ENCODE data around the gene ALDOB.

The ALDOB gene

GRCh38 chr9:101427358-101427757, 8.2 kb downstream of the ALDOB start:
- peaks cover 15% of the 10 kb centered on the region for H3K9me3 Mint-ChIP-seq
- no peak overlapping the region for H3K27ac Mint-ChIP-seq
- H3K36me3 Mint-ChIP-seq (ENCODE audit: low read depth): no peaks in the 10 kb centered on the region
- no peaks in the 10 kb centered on the region for H3K4me1 Mint-ChIP-seq
- peaks cover 12% of the 10 kb centered on the region for H3K27me3 Mint-ChIP-seq
- ATAC-seq (no peak), DNase-seq (no peak)
- no peak overlapping the region for H3K4me3 Mint-ChIP-seq

GRCh38 chr9:101421653-101422065, 13.9 kb downstream of the ALDOB start:
- no peak for DNase-seq
- peaks cover 42% of the 10 kb centered on the region for H3K9me3 Mint-ChIP-seq
- no peak overlapping the region for H3K4me3 Mint-ChIP-seq
- ATAC-seq: no peak
- no peaks in the 10 kb centered on the region for H3K4me1 Mint-ChIP-seq
- peaks cover 7% of the 10 kb centered on the region for H3K36me3 Mint-ChIP-seq (ENCODE audit: low read depth)
- no peak overlapping the region for H3K27ac Mint-ChIP-seq
- peaks cover 3% of the 10 kb centered on the region for H3K27me3 Mint-ChIP-seq

- ATAC-seq (no peak), DNase-seq (no peak)
- Mint-ChIP-seq H3K27me3 (no peaks in the 10 kb centered on the region), H3K9me3 (peaks cover 49% of the 10 kb centered on the region), H3K36me3 (ENCODE audit: low read depth) (peaks cover 9% of the 10 kb centered on the region), H3K4me3 (no peak overlapping the region), H3K27ac (no peak overlapping the region), H3K4me1 (no peaks in the 10 kb centered on the region)
These were observed 15.7 kb downstream of the ALDOB start for GRCh38 chr9:101419863-101420262.

- no peak overlapping the region for H3K4me3 Mint-ChIP-seq
- H3K27ac Mint-ChIP-seq: no peak overlapping the region
- DNase-seq: no peak
- H3K36me3 Mint-ChIP-seq (ENCODE audit: low read depth): peaks cover 14% of the 10 kb centered on the region
- no peaks in the 10 kb centered on the region for H3K27me3 Mint-ChIP-seq
- ATAC-seq: no peak
- peaks cover 49% of the 10 kb centered on the region for H3K9me3 Mint-ChIP-seq
- H3K4me1 Mint-ChIP-seq: no peaks in the 10 kb centered on the region
These were observed 16.8 kb downstream of the ALDOB start for GRCh38 chr9:101418518-101419430.

- Mint-ChIP-seq H3K27ac (no peak overlapping the region), H3K9me3 (peaks cover 50% of the 10 kb centered on the region), H3K36me3 (ENCODE audit: low read depth) (peaks cover 19% of the 10 kb centered on the region), H3K4me1 (no peaks in the 10 kb centered on the region), H3K4me3 (no peak overlapping the region), H3K27me3 (no peaks in the 10 kb centered on the region)
- DNase-seq: no peak
- ATAC-seq: no peak
These were observed 17.6 kb downstream of the ALDOB start for GRCh38 chr9:101417977-101418376.

- Mint-ChIP-seq H3K4me3 (no peak overlapping the region), H3K9me3 (peaks cover 54% of the 10 kb centered on the region), H3K27ac (no peak overlapping the region), H3K36me3 (ENCODE audit: low read depth) (peaks cover 23% of the 10 kb centered on the region), H3K27me3 (no peaks in the 10 kb centered on the region), H3K4me1 (no peaks in the 10 kb centered on the region)
- DNase-seq (no peak), ATAC-seq (no peak)
These were observed 18.2 kb downstream of the ALDOB start for GRCh38 chr9:101417389-101417788.

- Mint-ChIP-seq H3K27ac (no peak overlapping the region), H3K27me3 (no peaks in the 10 kb centered on the region), H3K4me3 (no peak overlapping the region), H3K36me3 (ENCODE audit: low read depth) (peaks cover 35% of the 10 kb centered on the region), H3K4me1 (no peaks in the 10 kb centered on the region), H3K9me3 (peaks cover 59% of the 10 kb centered on the region)
- DNase-seq: no peak
- no peak for ATAC-seq
These were observed 20.0 kb downstream of the ALDOB start for GRCh38 chr9:101415578-101415977.

- Mint-ChIP-seq H3K4me1 (no peaks in the 10 kb centered on the region), H3K4me3 (no peak overlapping the region), H3K36me3 (ENCODE audit: low read depth) (peaks cover 43% of the 10 kb centered on the region), H3K27ac (no peak overlapping the region), H3K27me3 (no peaks in the 10 kb centered on the region), H3K9me3 (peaks cover 64% of the 10 kb centered on the region)
- DNase-seq (no peak), ATAC-seq (no peak)
These were observed 20.7 kb downstream of the ALDOB start for GRCh38 chr9:101414839-101415238.

- H3K27me3 Mint-ChIP-seq: no peaks in the 10 kb centered on the region
- no peak overlapping the region for H3K4me3 Mint-ChIP-seq
- no peak overlapping the region for H3K27ac Mint-ChIP-seq
- peaks cover 85% of the 10 kb centered on the region for H3K36me3 Mint-ChIP-seq (ENCODE audit: low read depth)
- H3K9me3 Mint-ChIP-seq: peaks cover 83% of the 10 kb centered on the region
- H3K4me1 Mint-ChIP-seq: no peaks in the 10 kb centered on the region
- DNase-seq (no peak), ATAC-seq (no peak)
These were observed 26.5 kb downstream of the ALDOB start for GRCh38 chr9:101409079-101409477.

GRCh38 chr9:101408374-101409078, 27.0 kb downstream of the ALDOB start:
- Mint-ChIP-seq H3K4me1 (peaks cover under 1% of the 10 kb centered on the region), H3K36me3 (ENCODE audit: low read depth) (peaks cover 88% of the 10 kb centered on the region), H3K9me3 (peaks cover 84% of the 10 kb centered on the region), H3K27me3 (no peaks in the 10 kb centered on the region), H3K27ac (no peak overlapping the region), H3K4me3 (no peak overlapping the region)
- no peak for DNase-seq
- ATAC-seq: no peak

- no peaks in the 10 kb centered on the region for H3K27me3 Mint-ChIP-seq
- ATAC-seq (no peak), DNase-seq (no peak)
- peaks cover 88% of the 10 kb centered on the region for H3K36me3 Mint-ChIP-seq (ENCODE audit: low read depth)
- peaks cover 36% of the 10 kb centered on the region for H3K4me1 Mint-ChIP-seq
- no peak overlapping the region for H3K4me3 Mint-ChIP-seq
- peaks cover 72% of the 10 kb centered on the region for H3K9me3 Mint-ChIP-seq
- no peak overlapping the region for H3K27ac Mint-ChIP-seq
These were observed 31.9 kb downstream of the ALDOB start for GRCh38 chr9:101403516-101404285.

GRCh38 chr9:101400120-101400519, 35.5 kb downstream of the ALDOB start:
- no peak for ATAC-seq
- no peak for DNase-seq
- Mint-ChIP-seq H3K4me3 (peak overlapping the region; percentile 99), H3K4me1 (peaks cover 63% of the 10 kb centered on the region), H3K9me3 (peaks cover 47% of the 10 kb centered on the region), H3K27ac (peak overlapping the region; percentile 99), H3K27me3 (no peaks in the 10 kb centered on the region), H3K36me3 (ENCODE audit: low read depth) (peaks cover 76% of the 10 kb centered on the region)

- no peak for ATAC-seq
- peaks cover 76% of the 10 kb centered on the region for H3K36me3 Mint-ChIP-seq (ENCODE audit: low read depth)
- peak overlapping the region; percentile 99 for H3K27ac Mint-ChIP-seq
- peaks cover 45% of the 10 kb centered on the region for H3K9me3 Mint-ChIP-seq
- peaks cover 68% of the 10 kb centered on the region for H3K4me1 Mint-ChIP-seq
- no peak for DNase-seq
- H3K27me3 Mint-ChIP-seq: no peaks in the 10 kb centered on the region
- peak overlapping the region; percentile 99 for H3K4me3 Mint-ChIP-seq
These were observed 36.0 kb downstream of the ALDOB start for GRCh38 chr9:101399643-101399970.

GRCh38 chr9:101398930-101399642, 36.5 kb downstream of the ALDOB start:
- no peaks in the 10 kb centered on the region for H3K27me3 Mint-ChIP-seq
- ATAC-seq: no peak
- peaks cover 71% of the 10 kb centered on the region for H3K4me1 Mint-ChIP-seq
- H3K36me3 Mint-ChIP-seq (ENCODE audit: low read depth): peaks cover 76% of the 10 kb centered on the region
- DNase-seq: no peak
- H3K4me3 Mint-ChIP-seq: peak overlapping the region; percentile 99
- peak overlapping the region; percentile 99 for H3K27ac Mint-ChIP-seq
- H3K9me3 Mint-ChIP-seq: peaks cover 45% of the 10 kb centered on the region
